HEK293T (cell line): ENCODE measurements around the gene ANXA9.

Source experiments
- ARNT ChIP-seq: fragments of 450-650 bp; IDR thresholded peaks from 2 replicates; pipeline ENCODE4 v1.6.1; 2017; ENCODE audit warnings: mild to moderate bottlenecking
- CTBP1 ChIP-seq: fragments of 450-650 bp; IDR thresholded peaks from 2 replicates; pipeline ENCODE4 v1.6.1; 2016; ENCODE audit warnings: borderline replicate concordance
- FOXA1 ChIP-seq: fragments of 450-650 bp; IDR thresholded peaks from 2 replicates; pipeline ENCODE4 v1.6.1; 2016; ENCODE audit warnings: mild to moderate bottlenecking
- FOXK2 ChIP-seq: fragments of 450-650 bp; IDR thresholded peaks from 2 replicates; pipeline ENCODE4 v1.6.1; 2016; ENCODE audit warnings: mild to moderate bottlenecking
- FOXM1 ChIP-seq: fragments of 450-650 bp; IDR thresholded peaks from 2 replicates; pipeline ENCODE4 v1.6.1; 2017; ENCODE audit warnings: mild to moderate bottlenecking, borderline replicate concordance
- HDGF ChIP-seq: fragments of 450-650 bp; IDR thresholded peaks from 2 replicates; pipeline ENCODE4 v1.6.1; 2017; ENCODE audit warnings: antibody characterized with exemption, borderline replicate concordance
- LEF1 ChIP-seq: fragments of 450-650 bp; IDR thresholded peaks from 2 replicates; pipeline ENCODE4 v1.6.1; 2017; ENCODE audit warnings: mild to moderate bottlenecking, borderline replicate concordance
- SP1 ChIP-seq: fragments of 450-650 bp; IDR thresholded peaks from 2 replicates; pipeline ENCODE4 v1.6.1; 2017
- SUZ12 ChIP-seq: fragments of 450-650 bp; IDR thresholded peaks from 2 replicates; pipeline ENCODE4 v1.6.1; 2016; ENCODE audit warnings: mild to moderate bottlenecking
- TARDBP ChIP-seq: fragments of 450-650 bp; IDR thresholded peaks from 2 replicates; pipeline ENCODE4 v1.6.1; 2016

- TF ChIP-seq ARNT (no peak), LEF1 (no peak), FOXM1 (no peak), FOXA1 (no peak), HDGF (no peak), CTBP1 (no peak), SP1 (no peak), FOXK2 (no peak), TARDBP (no peak), SUZ12 (no peak)
Measured at GRCh38 chr1:151008244-151009205, 26.4 kb downstream of the ANXA9 start, which contains the start of gene PRUNE1.
